HT1080 (cell line): ENCODE data around the gene QRFP. TPM values are rescaled to one million over a fixed set of nuclear protein-coding genes. Genes with fewer than 3 reads are reported as not detected.
"Not testable (repeated sequence)": the region's sequence is repeated elsewhere in the genome, so short reads cannot be mapped to it uniquely, and the experiment has no call there.

ENCODE experiments used
- DNase-seq: peaks from one replicate; pipeline ENCODE4 v3.0.0-alpha.2; 2015; ENCODE audit warnings: low read depth
- total RNA-seq: library from RNA; depleted of rRNA; stranded (reverse); fragments of >200 nt; shearing (Covaris generic); gene quantifications from 2 replicates; pipeline ENCODE4 v1.2.3, GENCODE V29; 2014

The QRFP gene
- total RNA-seq, 1 experiment from 2014 or later = not detected

GRCh38 chr9:130920233-130920632, 23.6 kb upstream of the QRFP start:
- DNase-seq = no peak

- DNase-seq = no peak
Measured at GRCh38 chr9:130919559-130920145, 23.0 kb upstream of the QRFP start.

GRCh38 chr9:130918826-130919558, 22.4 kb upstream of the QRFP start:
- no peak for DNase-seq

GRCh38 chr9:130918101-130918825, 21.7 kb upstream of the QRFP start:
- DNase-seq = no peak

GRCh38 chr9:130917168-130917960, 20.8 kb upstream of the QRFP start:
- no peak for DNase-seq

- no peak for DNase-seq
Measured at GRCh38 chr9:130915096-130915447, 18.5 kb upstream of the QRFP start.

GRCh38 chr9:130914417-130915095, 17.9 kb upstream of the QRFP start:
- no peak for DNase-seq

GRCh38 chr9:130913599-130914416, 17.2 kb upstream of the QRFP start:
- DNase-seq = no peak

- no peak for DNase-seq
Measured at GRCh38 chr9:130912932-130913598, 16.5 kb upstream of the QRFP start.

GRCh38 chr9:130911254-130912049, 14.8 kb upstream of the QRFP start:
- DNase-seq = no peak

GRCh38 chr9:130910670-130911069, 14.1 kb upstream of the QRFP start:
- not testable (repeated sequence) for DNase-seq

GRCh38 chr9:130910041-130910440, 13.4 kb upstream of the QRFP start:
- not testable (repeated sequence) for DNase-seq

GRCh38 chr9:130908878-130909355, 12.3 kb upstream of the QRFP start:
- no peak for DNase-seq

GRCh38 chr9:130908146-130908877, 11.7 kb upstream of the QRFP start:
- no peak for DNase-seq

- DNase-seq = no peak
Measured at GRCh38 chr9:130906735-130907416, 10.3 kb upstream of the QRFP start.

- DNase-seq = no peak
Measured at GRCh38 chr9:130905902-130906734, 9.5 kb upstream of the QRFP start.
